HG03066 (cell line): Measurements from ENCODE around the gene MAGED2.
"Not testable (repeated sequence)": the region's sequence is repeated elsewhere in the genome, so short reads cannot be mapped to it uniquely, and the experiment has no call there.

Source experiments
- ATAC-seq: cut with Tn5 transposase; IDR thresholded peaks from one replicate; pipeline ENCODE4 v1.9.1; 2021; ENCODE audit warnings: low read depth; ENCODE audit not compliant: unreplicated experiment

MAGED2 gene

GRCh38 chrX:54818221-54818620, 10.7 kb downstream of the MAGED2 start:
- no peak for ATAC-seq

- ATAC-seq = no peak
Observed at GRCh38 chrX:54819201-54819600, 11.7 kb downstream of the MAGED2 start.

- ATAC-seq = no peak
Observed at GRCh38 chrX:54820737-54821136, 13.2 kb downstream of the MAGED2 start.

- no peak for ATAC-seq
Observed at GRCh38 chrX:54821310-54821709, 13.8 kb downstream of the MAGED2 start.

GRCh38 chrX:54824195-54824594, 16.6 kb downstream of the MAGED2 start:
- ATAC-seq = no peak

GRCh38 chrX:54824722-54825121, 17.2 kb downstream of the MAGED2 start:
- no peak for ATAC-seq

GRCh38 chrX:54825716-54826438, 18.3 kb downstream of the MAGED2 start:
- ATAC-seq = no peak

GRCh38 chrX:54826598-54826997, 19.1 kb downstream of the MAGED2 start:
- ATAC-seq = no peak

- no peak for ATAC-seq
Observed at GRCh38 chrX:54838583-54838982, 31.0 kb downstream of the MAGED2 start.

GRCh38 chrX:54841184-54841874, 33.8 kb downstream of the MAGED2 start:
- not testable (repeated sequence) for ATAC-seq

- no peak for ATAC-seq
Observed at GRCh38 chrX:54842607-54843006, 35.1 kb downstream of the MAGED2 start.

- ATAC-seq = no peak
Observed at GRCh38 chrX:54843050-54843449, 35.5 kb downstream of the MAGED2 start.

GRCh38 chrX:54847700-54848099, 40.2 kb downstream of the MAGED2 start:
- not testable (repeated sequence) for ATAC-seq

GRCh38 chrX:54865208-54865607, 57.7 kb downstream of the MAGED2 start:
- ATAC-seq = no peak
